HEK293 (cell line): ENCODE data around the gene SLC9C1.

Experiments
- CTCF ChIA-PET: fragments of 350-600 bp; formaldehyde crosslinking; extraction: SDS; loops from one replicate; lab custom pipeline; 2021; ENCODE audit warnings: antibody characterized with exemption; lab: Yijun Ruan, JAX
- POLR2A ChIA-PET: fragments of 300-600 bp; formaldehyde crosslinking; extraction: SDS; loops from one replicate; lab custom pipeline; 2020; ENCODE audit warnings: antibody characterized with exemption, inconsistent platforms; lab: Yijun Ruan, JAX
- H3K27ac ChIP-seq: fragments of 200-500 bp; sonication (Bioruptor generic); 2 replicates; pipeline ENCODE4 v1.5.1; 2014; ENCODE audit warnings: low read depth, low read length, control low read depth, inconsistent platforms; ENCODE audit errors: extremely low read depth
- H3K36me3 ChIP-seq, 2 experiments: fragments of 200-500 bp in 1 of 2; sonication (Bioruptor generic) in 1 of 2; 1 replicate in 1 of 2; 2 replicates in 1 of 2; pipeline ENCODE4 v1.5.1; 2014 to 2017; ENCODE audit warnings: inconsistent platforms in 2 of 2, low read length in 2 of 2; ENCODE audit not compliant: control insufficient read depth in 2 of 2, insufficient read depth in 1 of 2
- H3K4me1 ChIP-seq: fragments of 200-500 bp; sonication (Bioruptor generic); 2 replicates; pipeline ENCODE4 v1.5.1; 2014; ENCODE audit warnings: mild to moderate bottlenecking, low read length, inconsistent platforms; ENCODE audit not compliant: control insufficient read depth, insufficient read depth
- H3K4me3 ChIP-seq: 2 replicates; pipeline ENCODE4 v1.5.1; 2011; ENCODE audit warnings: low read depth, mild to moderate bottlenecking, control low read depth, low read length, moderate library complexity
- H3K9me3 ChIP-seq: fragments of 200-500 bp; sonication (Bioruptor generic); 2 replicates; pipeline ENCODE4 v1.5.1; 2014; ENCODE audit warnings: low read depth, low read length, inconsistent platforms; ENCODE audit not compliant: control insufficient read depth, insufficient read depth
- KLF10 ChIP-seq: fragments of 450-650 bp; IDR thresholded peaks from 2 replicates; pipeline ENCODE4 v1.5.1; 2018; ENCODE audit warnings: missing biosample characterization, mild to moderate bottlenecking, missing genetic modification characterization
- PRDM10 ChIP-seq: fragments of 450-650 bp; formaldehyde crosslinking; IDR thresholded peaks from 2 replicates; pipeline ENCODE4 v1.5.1; 2016; ENCODE audit warnings: missing biosample characterization, missing genetic modification characterization
- SP7 ChIP-seq: fragments of 450-650 bp; formaldehyde crosslinking; IDR thresholded peaks from 2 replicates; pipeline ENCODE4 v1.5.1; 2016; ENCODE audit warnings: missing biosample characterization, missing genetic modification characterization
- TCF7L2 ChIP-seq: IDR thresholded peaks from 2 replicates; pipeline ENCODE4 v1.6.1; 2011; ENCODE audit warnings: low read depth, mild to moderate bottlenecking, inconsistent platforms, low read length, moderate library complexity, borderline replicate concordance
- ZNF132 ChIP-seq: fragments of 450-650 bp; formaldehyde crosslinking; IDR thresholded peaks from 2 replicates; pipeline ENCODE4 v1.5.1; 2017; ENCODE audit warnings: missing biosample characterization, missing genetic modification characterization, borderline replicate concordance
- ZNF548 ChIP-seq: fragments of 450-650 bp; formaldehyde crosslinking; IDR thresholded peaks from 2 replicates; pipeline ENCODE4 v1.5.1; 2016; ENCODE audit warnings: missing biosample characterization, missing genetic modification characterization
- ZXDB ChIP-seq: fragments of 450-650 bp; formaldehyde crosslinking; IDR thresholded peaks from 2 replicates; pipeline ENCODE4 v1.5.1; 2016; ENCODE audit warnings: missing biosample characterization, missing genetic modification characterization

SLC9C1 gene

GRCh38 chr3:112090887-112091586, 203.0 kb downstream of the SLC9C1 start:
- Histone ChIP-seq H3K9me3 (no peaks in the 10 kb centered on the region), H3K4me1 (peaks cover 14% of the 10 kb centered on the region; the same call in 1 of the 2 replicates), H3K36me3 (peaks cover 4 to 12% of the 10 kb centered on the region in 2 experiments; a peak in 2 of 3 replicates), H3K4me3 (no peak overlapping the region), H3K27ac (peak overlapping the region; percentile 68)
- TF ChIP-seq PRDM10 (tag by site-specific recombination) (peak; percentile 52), TCF7L2 (peak; percentile 47; the same call in 1 of the 2 replicates), ZNF548 (tag by site-specific recombination) (no peak), ZNF132 (tag by site-specific recombination) (no peak), ZXDB (tag by site-specific recombination) (0 out of 2 replicates have a peak, but pooled peaks have one; percentile 8), SP7 (0 out of 2 replicates have a peak, but pooled peaks have one; percentile 4), KLF10 (tag by site-specific recombination) (peak; percentile 3; the same call in 1 of the 2 replicates)
- ChIA-PET POLR2A (interaction anchor here (0.6 kb wide), 1 partner anchor 330 kb away, joined by 3 read pairs; no protein-coding TSS in a partner anchor), CTCF (interaction anchor here (0.7 kb wide), 1 partner anchor 709 kb away, joined by 4 read pairs; no protein-coding TSS in a partner anchor)
